ENCODE results near the gene RPL11. TPM values are rescaled to one million over a fixed set of nuclear protein-coding genes. Genes with fewer than 3 reads are reported as not detected.

The RPL11 gene
- 100 to 1,000 TPM; 553 to 720 TPM for total RNA-seq

DNA sequence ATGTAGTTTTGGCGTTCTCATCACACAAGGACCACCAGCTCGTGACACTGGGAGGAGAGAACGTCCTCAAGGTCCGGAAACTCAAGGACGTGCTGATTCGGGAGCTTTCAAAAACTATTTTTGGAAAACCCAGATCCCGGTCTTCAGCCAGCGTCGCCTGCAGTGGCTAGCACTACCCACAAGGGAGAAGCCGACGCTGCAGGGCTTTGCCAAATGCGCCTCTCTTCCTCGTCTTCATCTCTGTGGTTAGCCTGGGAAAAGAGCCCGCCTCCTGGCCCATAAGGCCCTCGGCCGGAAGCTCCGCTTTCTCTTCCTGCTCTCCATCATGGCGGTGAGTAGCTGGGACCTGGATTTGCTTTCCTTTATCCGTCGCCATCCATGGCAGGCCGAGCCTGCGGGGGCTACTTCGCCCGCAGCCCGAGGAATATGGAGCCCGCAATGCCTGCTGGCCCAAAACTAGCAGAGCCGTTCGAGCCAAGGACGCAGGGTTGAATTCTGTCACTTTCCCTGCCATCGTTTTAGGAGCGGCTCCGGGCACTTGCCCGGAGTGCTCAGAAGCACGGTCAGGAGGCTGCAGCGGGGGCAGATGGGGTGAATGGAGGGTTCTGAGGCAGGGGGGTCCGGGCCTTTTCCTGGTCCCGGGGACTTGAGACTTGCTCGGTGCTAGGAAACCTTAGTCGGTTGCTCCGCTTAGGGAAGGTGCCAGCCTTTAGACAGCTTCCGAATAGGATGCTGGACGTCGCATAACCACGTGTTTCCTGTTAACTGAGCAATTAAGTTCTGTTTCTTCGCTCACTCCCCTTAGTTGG is at the start of gene RPL11:
Gene RPL11, plus strand, starts transcription at position 308 of the 809 bp plus-strand sequence. Its CDS starts 18 bp downstream, at position 326.
- peaks cover 6 to 15% of the 10 kb centered on the region in 2 donors for H3K36me3 ChIP-seq (replicated peaks in 1 of 2; ENCODE audit: insufficient read depth in 1 of 2, low read depth in 2 of 2)
- DNase-seq (peak; percentile 93 to 97 (median 96)), ATAC-seq (peak; percentile 100)
- peak within 1 kb of the TSS; percentile 81 to 83 for H3K4me3 ChIP-seq
- H3K9me3 ChIP-seq = no peaks in the 10 kb centered on the region
- intact Hi-C loops (cut with DNase I) = no loop called here
- H3K4me1 ChIP-seq = peaks cover 44% of the 10 kb centered on the region
- H3K27ac ChIP-seq = peak within 1 kb of the TSS; percentile 66 to 90 (median 84)
- 0% methylated on average over 21 to 45 of the region's 45 CpGs for WGBS, 2 donors
- TF ChIP-seq POLR2A (IDR thresholded peaks at IDR 0.05) = peak; percentile 65 to 95 (median 94)
- TF ChIP-seq, protein P1, sequence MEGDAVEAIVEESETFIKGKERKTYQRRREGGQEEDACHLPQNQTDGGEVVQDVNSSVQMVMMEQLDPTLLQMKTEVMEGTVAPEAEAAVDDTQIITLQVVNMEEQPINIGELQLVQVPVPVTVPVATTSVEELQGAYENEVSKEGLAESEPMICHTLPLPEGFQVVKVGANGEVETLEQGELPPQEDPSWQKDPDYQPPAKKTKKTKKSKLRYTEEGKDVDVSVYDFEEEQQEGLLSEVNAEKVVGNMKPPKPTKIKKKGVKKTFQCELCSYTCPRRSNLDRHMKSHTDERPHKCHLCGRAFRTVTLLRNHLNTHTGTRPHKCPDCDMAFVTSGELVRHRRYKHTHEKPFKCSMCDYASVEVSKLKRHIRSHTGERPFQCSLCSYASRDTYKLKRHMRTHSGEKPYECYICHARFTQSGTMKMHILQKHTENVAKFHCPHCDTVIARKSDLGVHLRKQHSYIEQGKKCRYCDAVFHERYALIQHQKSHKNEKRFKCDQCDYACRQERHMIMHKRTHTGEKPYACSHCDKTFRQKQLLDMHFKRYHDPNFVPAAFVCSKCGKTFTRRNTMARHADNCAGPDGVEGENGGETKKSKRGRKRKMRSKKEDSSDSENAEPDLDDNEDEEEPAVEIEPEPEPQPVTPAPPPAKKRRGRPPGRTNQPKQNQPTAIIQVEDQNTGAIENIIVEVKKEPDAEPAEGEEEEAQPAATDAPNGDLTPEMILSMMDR (IDR thresholded peaks at IDR 0.05) = peak; percentile 72 to 96 (median 92)
- H3K27me3 ChIP-seq = no peaks in the 10 kb centered on the region

DNA sequence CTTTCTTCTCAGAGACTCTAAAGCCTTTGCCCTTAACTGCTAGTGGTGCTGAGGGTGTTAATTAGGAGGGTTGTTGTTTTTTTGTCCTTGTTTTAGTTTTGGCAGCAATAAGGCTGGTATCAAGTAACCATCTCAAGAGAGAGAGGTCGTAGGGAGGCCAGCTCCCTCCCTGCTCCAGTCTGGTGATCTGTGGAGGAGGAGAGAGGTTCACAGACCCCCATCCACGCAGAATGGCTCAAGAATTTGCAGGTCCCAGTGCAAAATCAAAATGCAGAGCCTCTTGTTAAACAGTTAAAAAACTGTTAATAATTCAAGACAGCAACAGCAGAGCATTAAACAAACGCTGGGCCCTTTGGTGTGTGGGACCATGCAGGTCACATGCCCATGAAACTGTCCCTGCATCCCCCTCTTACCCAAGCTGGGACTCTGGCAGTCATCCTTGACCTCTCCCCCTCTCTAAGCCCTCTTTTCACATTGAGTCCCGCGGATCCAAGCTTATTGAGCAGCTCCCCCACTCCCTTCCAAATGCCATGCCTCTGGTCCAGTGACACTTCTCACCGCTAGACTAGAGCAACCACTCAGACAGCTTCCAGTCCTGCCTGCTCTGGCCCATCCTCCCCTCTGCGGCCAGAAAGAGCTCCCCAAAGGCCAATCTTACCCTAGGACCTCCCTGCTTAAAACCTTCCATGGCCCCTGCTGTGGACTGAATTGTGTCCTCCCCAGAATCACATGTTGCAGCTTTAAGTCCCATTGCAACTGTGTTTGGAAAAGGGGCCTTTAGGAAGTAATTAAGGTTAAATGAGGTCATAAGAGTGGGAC is 47.7 kb upstream of the RPL11 start:
- WGBS, 2 donors = 43 to 61% methylated on average over 7 of the region's 7 CpGs
- DNase-seq = no peak
- H3K36me3 ChIP-seq (replicated peaks in 1 of 2; ENCODE audit: insufficient read depth in 1 of 2, low read depth in 2 of 2) = no peaks in the 10 kb centered on the region
- TF ChIP-seq POLR2A (IDR thresholded peaks at IDR 0.05) = no peak
- TF ChIP-seq, protein P1 (IDR thresholded peaks at IDR 0.05) = no peak
- intact Hi-C loops (cut with DNase I) = no loop called here
- no peaks in the 10 kb centered on the region for H3K4me1 ChIP-seq
- H3K4me3 ChIP-seq = no peak overlapping the region
- no peak for ATAC-seq
- H3K27ac ChIP-seq = no peak overlapping the region
- no peaks in the 10 kb centered on the region for H3K27me3 ChIP-seq
- no peaks in the 10 kb centered on the region for H3K9me3 ChIP-seq

DNA sequence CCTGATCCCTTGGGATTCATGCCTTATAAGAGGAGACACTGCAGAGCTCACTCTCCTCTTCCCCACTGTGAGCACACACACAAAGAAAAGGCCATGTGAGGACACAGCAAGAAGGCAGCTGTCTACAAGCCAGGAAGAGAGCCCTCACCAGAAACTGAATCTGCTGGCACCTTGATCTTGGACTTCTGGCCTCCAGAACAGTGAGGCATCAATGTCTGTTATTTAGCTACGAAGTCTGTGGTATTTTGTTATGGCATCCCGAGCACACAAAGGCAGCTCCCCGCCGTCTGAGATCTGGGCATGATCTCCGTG is 47.1 kb upstream of the RPL11 start:
- Histone ChIP-seq H3K4me1 (no peaks in the 10 kb centered on the region), H3K9me3 (no peaks in the 10 kb centered on the region), H3K27ac (no peak overlapping the region), H3K36me3 (replicated peaks in 1 of 2; ENCODE audit: insufficient read depth in 1 of 2, low read depth in 2 of 2) (no peaks in the 10 kb centered on the region), H3K27me3 (no peaks in the 10 kb centered on the region), H3K4me3 (no peak overlapping the region)
- intact Hi-C loops (cut with DNase I) = no loop called here
- DNase-seq (no peak), ATAC-seq (no peak)
- no peak for TF ChIP-seq POLR2A (IDR thresholded peaks at IDR 0.05)
- TF ChIP-seq, protein P1 (IDR thresholded peaks at IDR 0.05) = no peak
- WGBS, 2 donors = 88 to 91% methylated on average over 5 of the region's 5 CpGs

DNA sequence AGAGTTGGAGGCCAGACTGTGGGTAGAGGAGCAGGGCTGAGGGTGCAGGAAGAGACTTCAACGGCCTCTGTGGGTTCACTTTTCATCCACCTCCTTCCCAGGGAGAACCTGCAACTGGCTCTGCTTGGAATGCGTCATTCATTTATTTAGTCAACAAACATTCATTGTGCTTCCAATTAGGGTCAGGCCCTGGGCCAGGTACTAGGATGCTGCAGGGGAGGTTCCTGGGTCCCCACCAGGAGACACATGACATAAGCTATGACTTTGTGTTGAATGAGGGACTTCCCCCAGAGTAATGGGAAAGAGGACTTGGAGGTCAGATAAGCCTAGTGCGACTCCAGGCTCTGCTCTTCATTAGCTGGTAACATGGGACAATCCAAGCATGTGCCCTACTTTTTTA is 46.3 kb upstream of the RPL11 start:
- DNase-seq (no peak), ATAC-seq (no peak)
- no peak overlapping the region for H3K4me3 ChIP-seq
- intact Hi-C loops (cut with DNase I) = no loop called here
- 42 to 79% methylated on average over 2 to 3 of the region's 3 CpGs for whole genome bisulfite sequencing, 2 donors
- no peaks in the 10 kb centered on the region for H3K36me3 ChIP-seq (replicated peaks in 1 of 2; ENCODE audit: insufficient read depth in 1 of 2, low read depth in 2 of 2)
- no peak overlapping the region for H3K27ac ChIP-seq
- no peaks in the 10 kb centered on the region for H3K9me3 ChIP-seq
- no peaks in the 10 kb centered on the region for H3K4me1 ChIP-seq
- no peaks in the 10 kb centered on the region for H3K27me3 ChIP-seq
- TF ChIP-seq, protein P1 (IDR thresholded peaks at IDR 0.05) = no peak

Data from body of pancreas (tissue), 4 donors.